ENCODE results near the gene RPH3AL.

RPH3AL gene

DNA sequence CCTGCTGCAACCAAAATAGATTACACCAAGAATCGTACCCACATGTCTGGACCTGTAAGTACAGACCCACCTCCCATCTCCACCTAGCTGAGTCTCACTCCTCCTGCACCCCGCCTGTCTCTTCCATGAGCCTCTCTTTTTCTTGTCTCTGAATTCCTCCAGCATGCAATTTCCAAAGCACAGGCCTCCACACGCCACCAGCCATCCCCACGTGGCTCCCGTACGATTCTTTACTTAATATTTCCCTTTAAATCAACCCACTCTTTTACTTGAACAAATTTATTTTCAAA lies 1.2 kb downstream of the RPH3AL start:
- DNase-seq: no peak

DNA sequence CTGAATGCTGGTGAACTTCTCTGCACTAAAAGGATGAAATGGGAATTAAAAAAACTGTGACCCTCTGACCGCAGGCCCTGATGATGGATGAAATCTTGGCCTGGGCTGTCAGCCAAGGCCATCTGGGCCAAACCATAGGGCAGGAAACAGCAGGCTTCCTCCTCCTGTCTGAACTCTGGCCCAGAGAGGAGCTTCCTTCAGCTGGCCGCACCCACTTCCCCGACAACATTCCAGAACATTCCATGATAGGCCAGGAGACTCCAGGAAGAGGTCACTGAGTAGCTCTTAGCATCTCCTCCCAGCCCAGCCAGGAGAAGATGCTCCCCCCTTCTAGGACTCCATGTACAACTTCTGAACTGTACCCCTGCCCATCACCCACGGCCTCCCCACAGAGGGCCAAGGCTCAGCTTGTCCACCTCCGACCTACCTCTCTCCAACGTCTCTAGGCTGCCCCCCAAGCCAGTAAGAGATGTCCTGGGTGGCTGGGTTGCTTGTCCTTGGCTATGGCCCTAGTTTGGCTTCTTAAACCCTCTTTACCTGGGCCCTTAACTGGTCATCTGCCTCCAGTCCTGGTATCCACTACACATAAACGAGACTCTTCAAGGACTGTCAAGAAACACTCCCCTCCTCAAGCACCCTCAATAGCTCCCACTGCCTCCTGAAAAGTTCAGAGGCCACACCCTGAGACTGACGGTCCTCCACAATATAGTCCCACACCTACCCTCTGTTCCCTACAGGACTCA lies 1.7 kb downstream of the RPH3AL start:
- DNase-seq: peak in 1 of 2 experiments; percentile 47

DNA sequence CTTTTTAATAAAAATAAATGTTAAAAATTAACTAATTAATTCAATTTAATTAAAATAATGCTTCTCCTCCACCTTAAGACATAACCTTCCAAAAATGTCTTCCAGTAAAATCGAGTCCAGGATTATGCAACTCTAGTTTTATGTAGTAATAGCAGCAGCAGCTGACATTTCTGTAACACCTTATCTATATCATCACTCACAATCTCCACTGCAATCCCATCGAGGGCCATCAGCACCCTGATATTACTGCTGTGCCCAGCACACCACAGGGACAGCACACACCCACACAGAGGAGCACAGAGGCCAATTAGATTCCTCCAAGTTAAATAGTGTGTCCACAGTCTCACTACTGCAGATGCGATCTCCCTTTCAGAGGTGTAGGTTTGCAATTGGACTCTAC lies 2.9 kb downstream of the RPH3AL start:
- no peak for DNase-seq

DNA sequence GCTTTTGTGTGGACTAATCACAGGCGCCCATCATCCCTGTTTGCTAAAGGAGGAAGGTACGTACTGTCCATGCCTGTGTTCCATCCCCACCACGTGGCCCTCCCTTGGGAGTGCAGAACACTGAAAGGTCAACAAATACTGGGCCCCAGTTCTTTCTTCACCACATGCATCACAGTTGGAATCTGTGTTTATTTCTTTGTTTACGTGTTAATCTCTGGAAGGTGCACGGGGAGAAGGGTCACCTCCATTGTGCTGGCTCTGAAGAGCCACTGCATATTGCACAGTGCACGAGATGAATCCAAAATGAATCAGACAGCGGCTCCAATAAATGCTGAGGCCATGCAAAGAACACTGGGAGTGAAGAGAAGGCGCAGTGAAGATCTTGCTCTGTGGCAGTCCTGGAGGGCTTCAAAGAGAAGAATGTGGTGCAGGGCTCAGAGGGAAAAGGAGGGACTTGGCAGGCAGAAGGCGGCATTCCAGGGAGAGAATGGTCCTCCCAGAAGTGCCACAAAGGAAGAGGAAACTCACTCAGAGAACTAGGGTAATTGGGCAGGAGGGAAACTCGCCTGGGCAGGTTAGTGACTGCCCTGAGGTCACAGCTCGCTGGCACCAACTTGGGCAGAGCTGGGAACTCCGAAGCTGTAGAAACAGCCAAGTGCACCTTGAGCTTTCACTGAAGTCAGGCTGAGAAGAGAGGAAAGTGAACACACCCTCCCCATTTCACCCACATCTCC lies 3.7 kb downstream of the RPH3AL start:
- DNase-seq: no peak

DNA sequence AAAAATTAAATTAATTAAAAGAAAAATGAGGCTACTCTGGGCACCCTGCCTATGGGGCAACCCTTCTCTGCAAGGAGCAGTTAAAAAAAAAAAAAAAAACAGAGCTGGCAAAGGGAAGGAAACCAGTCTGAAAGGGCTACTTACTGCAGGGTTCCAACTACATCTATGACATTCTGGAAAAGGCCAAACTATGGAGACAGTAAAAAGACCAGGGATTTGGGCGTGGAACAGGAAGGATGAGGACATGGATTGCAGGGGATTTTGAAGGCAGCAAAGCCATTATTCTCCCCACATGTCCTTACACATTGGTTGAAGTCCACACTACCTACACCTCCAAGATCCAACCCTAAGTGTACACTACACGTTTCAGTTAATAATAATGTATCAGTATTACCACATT lies 4.6 kb downstream of the RPH3AL start:
- no peak for DNase-seq

DNA sequence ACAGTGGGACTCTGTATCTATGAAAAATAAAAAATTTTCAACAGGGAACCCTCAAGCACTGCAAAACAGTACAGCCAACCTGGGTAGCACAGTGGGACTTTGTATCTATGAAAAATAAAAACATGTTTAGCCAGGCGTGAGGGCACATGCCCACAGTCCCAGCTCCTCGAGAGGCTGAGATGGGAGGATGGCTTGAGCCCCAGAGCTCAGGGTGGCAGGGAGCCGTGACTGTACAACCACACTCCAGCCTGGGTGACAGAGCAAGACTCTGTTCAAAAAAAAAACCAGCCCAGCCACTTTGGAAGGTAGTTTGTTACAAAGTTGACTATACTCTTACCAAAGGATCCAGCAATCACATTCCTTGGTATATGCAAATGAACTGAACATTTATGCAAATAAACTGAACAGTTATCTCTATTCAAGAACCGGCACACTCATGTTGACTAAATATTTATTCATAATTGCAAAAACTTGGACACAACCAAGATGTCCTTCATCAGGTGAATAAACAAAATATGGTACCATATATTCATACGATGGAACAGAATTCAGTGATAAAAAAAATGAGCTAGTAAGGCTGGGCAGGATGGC lies 5.2 kb downstream of the RPH3AL start:
- no peak for DNase-seq

DNA sequence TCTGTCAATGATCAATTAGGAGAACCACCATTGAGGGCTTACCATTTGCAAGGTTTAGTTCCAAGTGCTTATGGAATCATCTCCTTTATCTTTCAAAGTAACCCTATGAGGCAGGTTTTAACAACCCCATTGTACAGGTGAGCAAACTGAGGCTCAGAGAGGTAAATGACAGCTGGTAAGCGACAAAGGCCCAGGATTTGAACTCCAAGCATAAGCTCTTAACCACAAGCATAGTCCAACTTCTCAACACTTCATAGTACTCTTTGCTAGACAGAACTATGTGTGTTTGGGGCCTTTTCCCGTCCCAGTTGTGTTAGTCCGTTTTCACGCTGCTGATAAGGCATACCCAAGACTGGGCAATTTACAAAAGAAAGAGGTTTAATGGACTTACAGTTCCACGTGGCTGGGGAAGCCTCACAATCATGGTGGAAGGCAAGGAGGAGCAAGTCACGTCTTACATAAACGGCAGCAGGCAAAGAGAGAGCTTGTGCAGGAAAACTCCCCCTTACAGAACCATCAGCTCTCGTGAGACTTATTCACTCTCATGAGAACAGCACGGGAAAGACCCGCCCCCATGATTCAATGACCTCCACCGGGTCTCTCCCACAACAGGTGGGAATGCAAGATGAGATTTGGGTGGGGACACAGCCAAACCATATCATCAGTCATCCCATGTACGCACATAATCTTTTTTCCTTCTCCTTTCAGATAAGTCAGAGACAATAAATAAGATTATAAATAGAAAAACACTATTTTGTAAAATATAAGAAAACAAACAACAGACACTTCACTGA lies 6.4 kb downstream of the RPH3AL start:
- DNase-seq: no peak

DNA sequence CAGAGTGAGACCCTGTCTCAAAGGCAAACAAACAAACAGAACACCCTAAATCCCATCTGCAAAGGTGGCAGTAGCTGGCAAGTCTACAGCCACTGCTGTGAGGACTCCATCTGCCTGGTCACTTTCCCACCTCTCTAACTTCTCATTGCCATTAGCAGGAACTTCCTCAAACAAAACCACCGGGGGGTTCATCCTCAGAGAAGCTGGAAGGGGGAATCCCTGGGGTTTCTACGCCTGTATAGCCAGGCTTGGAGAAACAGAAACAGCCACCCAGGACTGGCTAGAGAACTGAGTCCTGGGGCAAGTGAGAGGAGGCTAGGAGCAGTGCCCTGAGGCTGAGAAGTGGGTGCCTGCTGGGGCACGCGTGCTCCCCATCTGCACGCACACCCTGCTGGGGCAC lies 7.3 kb downstream of the RPH3AL start:
- DNase-seq: no peak

DNA sequence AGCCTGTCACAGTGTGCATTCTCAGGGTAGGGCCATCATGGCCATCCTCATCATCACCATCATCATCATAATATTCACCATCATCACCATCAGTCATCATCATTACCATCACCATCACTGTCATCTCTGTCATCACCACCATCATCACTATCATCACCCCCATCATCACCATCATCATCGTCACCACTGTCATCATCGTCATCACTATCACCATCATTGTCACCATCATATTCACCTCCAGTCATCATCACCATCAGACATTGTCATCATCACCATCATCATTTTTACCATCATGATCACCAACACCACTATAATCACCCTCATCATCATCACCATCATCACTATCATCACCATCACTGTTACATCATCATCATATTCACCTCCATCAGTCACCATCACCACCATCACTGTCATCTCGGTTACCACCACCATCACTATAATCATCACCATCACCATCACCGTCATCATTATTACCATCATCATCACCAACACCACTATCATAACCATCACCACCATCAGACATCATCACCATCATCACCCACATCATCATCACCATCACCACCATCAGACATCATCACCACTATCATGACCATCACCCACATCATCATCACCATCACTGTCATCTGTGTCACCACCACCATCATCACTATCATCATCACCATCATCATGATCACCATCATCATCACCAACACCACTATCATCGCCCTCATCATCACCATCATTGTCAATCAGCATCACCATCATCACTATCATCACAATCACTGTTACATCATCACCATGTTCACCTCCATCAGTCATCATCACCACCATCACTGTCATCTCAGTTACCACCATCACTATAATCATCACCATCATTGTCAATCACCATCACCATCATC lies 8.5 kb downstream of the RPH3AL start:
- DNase-seq: no peak

DNA sequence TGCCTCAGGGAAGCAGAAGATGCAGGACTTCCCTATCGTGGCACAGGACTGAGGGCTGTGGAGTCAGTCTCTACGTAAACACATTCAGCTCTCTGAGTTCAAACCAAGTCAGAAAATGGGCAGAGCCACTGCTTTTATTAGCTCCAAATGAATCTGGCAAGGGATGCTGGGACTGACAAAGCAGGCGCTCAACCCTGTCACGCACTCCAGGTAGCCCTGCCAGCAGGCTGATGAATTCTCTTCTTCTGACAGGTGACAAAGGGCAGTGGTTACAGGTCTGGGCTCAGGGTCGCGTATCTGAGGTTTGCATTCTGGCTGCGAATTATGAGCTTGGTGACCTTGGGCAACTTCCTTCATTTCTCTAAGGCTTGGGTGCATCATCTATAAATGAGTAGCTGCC lies 9.4 kb downstream of the RPH3AL start:
- no peak for DNase-seq

DNA sequence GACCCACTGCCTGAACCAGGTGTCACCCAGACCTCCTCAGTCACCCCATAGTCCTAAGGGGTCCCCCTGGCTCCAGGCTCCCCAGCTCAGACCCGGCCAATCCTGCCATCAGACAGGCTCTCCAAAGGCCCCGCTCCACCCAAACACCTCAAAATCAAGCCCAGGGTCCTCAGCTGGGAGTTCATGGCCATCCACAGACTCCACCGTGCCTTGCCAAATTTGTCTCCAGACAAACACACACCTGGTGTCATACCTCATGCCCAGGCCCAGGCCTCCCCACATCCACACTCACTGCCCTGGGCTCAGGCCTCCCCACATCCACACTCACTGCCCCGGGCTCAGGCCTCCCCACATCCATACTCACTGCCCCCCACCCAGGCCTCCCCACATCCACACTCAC lies 12.5 kb downstream of the RPH3AL start:
- DNase-seq: no peak

DNA sequence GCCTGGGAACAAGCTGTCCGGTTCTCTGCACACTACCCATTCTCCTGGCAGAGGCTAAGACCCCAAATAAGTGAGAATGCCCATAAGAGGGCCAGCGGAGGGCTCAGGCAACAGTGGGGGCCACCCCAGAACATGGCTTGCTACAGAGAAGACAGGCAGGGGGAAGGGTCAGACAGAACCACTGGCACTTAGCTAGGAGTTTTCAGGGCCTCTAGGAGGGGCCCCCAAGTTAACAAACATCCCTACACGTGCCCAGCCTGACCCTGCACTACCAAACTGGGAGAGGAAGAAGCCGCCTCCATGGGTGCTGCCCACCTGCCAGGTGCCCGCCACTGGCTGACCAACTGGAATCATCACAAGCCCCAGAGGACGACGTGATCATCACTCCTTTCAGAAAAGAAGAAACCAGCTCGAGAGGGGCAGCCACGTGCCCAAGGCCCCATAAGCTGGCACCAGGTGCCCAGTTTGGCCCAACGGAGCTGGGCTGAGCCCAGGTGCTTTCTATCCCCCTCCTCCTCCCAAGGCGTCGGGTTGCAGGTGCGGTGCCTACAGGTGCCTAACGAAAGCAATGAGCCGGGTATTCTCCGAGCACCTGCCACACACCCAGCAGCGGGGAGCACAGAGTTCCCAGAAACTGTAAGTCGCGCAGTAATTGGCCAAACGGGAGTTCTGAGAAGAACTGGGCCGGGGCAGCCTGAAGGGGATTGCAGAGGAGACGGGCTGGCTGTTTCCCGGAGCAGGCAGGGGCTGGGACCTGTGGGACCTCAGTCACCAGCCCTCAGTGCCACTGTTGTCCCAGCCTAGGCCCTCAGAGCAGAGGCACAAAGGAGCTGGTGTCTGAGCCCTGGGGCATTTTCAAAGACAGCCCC lies 13.2 kb downstream of the RPH3AL start:
- no peak for DNase-seq

DNA sequence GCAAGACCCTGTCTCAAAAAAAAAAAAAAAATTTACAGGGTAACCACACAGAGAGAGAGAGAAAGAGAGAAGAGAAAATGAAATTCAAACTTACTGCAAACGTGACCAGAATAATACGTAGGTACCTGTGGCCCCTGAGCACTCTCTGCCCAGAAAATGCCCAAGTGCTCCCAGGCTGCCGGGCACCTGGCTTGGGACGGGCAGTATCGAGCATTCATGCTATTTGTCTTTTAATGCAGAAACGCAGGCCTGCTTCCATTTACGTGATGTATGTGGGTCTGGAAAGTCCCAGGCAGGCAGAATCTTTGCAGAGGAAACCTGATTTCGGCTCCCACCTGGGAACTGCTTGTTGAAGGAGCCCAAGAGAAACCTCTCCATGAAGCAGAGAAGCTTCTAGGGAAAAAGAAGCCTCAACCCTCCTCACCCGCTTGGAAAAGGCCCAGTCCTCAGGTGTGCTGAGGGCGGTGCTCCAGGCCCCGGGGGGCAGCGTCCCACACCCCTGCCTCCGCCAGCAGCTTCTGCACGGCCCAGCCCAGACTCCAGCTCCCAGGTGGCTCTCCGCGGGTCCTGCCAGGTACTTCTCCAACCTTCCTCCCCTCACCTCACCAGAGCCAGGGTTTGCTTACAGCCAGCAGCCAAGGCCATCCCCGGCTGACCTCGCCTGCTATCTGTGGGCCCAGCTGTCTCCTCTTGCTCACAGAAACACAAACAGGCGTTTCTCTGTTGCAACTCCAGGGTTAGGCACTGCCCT lies 14.0 kb downstream of the RPH3AL start:
- DNase-seq: no peak

DNA sequence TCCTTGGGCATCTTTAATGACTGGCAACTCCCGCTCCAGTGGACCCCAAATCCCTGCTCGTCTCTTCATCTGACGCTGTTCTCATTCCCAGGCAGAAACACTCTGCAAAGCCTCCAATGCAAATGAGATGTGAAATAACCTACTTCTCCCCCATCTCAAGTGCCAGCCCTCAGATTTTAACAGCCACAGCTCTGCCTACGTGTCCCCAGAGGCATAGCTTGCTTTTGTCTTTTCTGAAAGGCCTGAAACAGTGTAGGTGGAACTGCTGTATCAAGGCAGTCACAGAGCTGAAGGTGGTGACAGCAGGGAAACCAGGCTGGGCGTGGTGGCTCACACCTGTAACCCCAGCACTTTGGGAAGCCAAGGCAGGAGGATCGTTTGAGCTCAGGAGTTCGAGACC lies 14.7 kb downstream of the RPH3AL start:
- DNase-seq: no peak

DNA sequence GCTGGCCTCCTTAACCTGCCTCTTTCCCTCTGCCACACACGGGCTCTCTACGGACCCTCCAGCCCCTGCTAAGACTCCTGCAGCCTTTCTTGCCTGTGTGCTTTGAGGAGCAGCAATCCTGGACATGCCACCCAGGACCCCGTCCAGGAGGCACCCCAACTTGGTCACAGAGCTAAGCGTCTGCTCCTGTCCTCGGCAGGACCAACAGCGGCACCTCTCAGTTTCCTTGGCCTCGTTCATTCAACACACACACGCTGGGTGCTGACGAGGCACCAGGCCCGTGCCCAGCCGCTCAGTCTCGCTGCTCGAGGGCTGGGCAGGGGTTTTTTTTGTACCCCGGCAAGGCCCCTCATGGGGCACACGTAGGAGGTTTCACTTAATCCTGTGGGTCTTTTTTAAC lies 15.2 kb downstream of the RPH3AL start:
- no peak for DNase-seq

DNA sequence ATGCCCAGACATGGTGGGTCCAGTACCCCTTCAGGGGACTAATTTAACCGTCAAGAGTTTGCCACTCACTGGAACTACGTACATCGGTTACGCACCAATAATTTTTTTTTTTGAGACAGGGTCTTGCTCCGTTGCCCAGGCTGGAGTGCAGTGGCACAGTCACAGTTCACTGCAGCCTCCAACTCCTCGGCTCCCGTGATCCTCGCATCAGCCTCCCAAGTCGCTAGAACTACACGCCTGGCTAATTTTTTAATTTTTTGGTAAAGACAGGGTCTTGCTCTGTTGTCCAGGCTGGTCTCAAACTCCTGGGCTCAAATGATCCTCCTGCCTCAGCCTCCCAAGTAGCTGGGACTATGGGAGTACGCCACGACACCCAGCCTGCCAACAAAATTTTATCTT lies 15.6 kb downstream of the RPH3AL start:
- DNase-seq: no peak

DNA sequence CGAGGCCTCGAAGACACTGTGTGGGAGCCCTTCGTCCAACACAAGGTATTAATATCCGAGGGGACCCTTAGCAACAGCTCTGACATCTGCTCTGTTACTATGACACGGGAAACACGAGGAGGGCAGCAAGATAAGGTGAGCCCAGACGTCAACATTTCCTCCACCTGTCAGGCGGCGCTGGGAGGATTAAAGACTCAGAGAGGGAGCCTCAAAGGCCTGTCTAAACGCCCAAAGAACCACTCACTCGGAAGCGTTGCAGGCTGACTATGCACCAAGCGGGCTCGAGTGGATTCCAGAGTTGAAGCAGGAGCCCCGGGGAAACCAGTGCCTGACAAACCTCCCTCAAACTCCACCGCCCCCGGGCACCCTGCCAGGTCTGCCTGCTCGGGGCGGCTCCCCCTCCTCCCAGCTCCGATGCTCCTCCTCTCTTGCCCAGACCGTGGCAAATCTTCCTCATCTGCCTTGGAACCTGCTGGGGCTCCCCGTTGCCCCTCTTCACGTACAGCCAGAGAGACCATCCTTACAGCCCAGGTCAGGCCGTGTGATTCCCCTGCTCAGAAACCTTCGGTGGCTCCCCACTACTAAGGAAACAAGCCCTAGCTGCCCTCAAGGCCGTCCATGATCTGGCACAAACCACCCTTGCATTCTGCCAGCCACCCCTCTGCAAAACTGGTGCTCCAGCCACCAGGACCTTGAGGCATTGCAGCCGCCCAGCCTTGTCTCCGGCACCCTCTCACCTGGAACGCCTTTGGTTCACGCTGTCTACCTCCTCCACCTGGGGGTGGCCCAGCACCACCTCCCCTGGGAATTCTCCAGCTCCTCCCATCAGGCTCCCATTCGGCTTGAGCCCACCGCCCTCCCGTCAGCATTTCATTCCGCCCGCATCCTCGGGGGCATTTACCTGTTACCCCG lies 16.2 kb downstream of the RPH3AL start:
- DNase-seq: no peak

DNA sequence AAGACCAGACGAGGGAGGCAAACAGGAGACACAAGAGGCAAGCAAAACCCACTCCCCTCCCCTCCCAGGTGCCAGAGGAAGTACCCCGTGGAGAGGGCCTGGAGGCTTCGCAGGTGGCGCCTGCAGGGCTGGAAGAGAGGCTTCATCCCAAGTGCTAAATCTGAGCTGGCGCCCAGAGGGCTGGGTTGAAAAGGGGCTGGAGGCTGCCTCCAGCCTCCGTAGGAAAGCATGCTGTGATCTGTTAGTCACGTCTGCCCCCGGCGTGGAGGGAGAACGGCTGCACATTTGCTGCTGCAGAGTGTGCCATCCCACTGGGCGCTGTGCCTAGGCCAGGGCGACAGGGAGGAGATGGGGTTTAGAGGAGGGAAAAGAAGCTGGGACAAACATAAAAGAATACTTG lies 16.9 kb downstream of the RPH3AL start:
- DNase-seq: no peak

DNA sequence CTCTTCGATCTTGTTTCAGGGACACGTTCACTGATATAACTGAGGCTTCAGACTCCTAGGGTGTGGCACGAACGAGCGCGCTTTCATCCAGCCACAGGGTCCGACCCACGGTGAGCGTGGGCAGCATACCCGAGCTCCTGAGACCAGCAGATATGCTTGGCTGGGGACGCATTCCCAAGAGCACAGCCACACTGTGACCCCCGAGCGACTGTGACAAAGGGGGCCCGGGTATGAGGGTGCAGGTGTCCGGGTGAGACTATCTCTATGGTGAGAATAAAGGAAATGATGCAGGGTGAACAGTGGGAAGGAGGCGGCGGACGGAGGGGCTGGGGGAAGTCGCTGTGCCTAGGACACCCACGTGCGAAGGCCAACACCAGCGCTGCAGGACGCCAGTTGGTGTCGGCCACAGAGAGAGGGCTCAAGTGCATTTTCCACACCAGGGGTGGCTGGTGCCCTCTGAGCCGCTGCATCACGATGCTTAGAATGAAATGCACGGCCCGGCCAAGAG lies 17.6 kb downstream of the RPH3AL start:
- DNase-seq: no peak

Measured in SW 1271 (cell line).